ENCODE results near the gene LRRC1. TPM values are rescaled to one million over a fixed set of nuclear protein-coding genes. Genes with fewer than 3 reads are reported as not detected.

LRRC1 gene
- total RNA-seq, 1 experiment from 2014 or later: 18.1 TPM

- BruUV-seq (replicated peaks): no TSS peak
- Histone ChIP-seq H2AFZ (ENCODE audit: low read length) (no peak overlapping the region), H3F3A (ENCODE audit: low read length, unreplicated experiment) (peaks cover 3% of the 10 kb centered on the region), H3K9me2 (replicated peaks; ENCODE audit: low read length) (no peaks in the 10 kb centered on the region), H3K9me3 (ENCODE audit: low read length) (no peaks in the 10 kb centered on the region), H3K27me3 (ENCODE audit: low read length) (no peaks in the 10 kb centered on the region), H3K9ac (ENCODE audit: low read length) (no peak overlapping the region), H3K27ac (ENCODE audit: low read length) (no peak overlapping the region), H3K79me2 (ENCODE audit: low read length) (no peaks in the 10 kb centered on the region), H3K4me3 (ENCODE audit: low read length) (no peak overlapping the region), H4K20me1 (ENCODE audit: low read length) (no peaks in the 10 kb centered on the region), H3K4me1 (ENCODE audit: insufficient read depth, low read length) (peaks cover 17% of the 10 kb centered on the region), H3K36me3 (ENCODE audit: low read depth, low read length) (no peaks in the 10 kb centered on the region), H3K4me2 (ENCODE audit: low read length) (no peak overlapping the region)
- intact Hi-C loops (cut with micrococcal nuclease): no loop called here
- DNase-seq (no peak), ATAC-seq (no peak)
- CTCF ChIA-PET: no interaction called here
- POLR2A ChIA-PET (ENCODE audit: unreplicated experiment): no interaction called here
- TF ChIP-seq CTCF (conservative IDR thresholded peaks at IDR 0.05; ENCODE audit: low read depth, low read length) (no peak), EZH2 (IDR thresholded peaks at IDR 0.05; ENCODE audit: low read length, unreplicated experiment) (no peak), EZH2phosphoT487 (IDR thresholded peaks at IDR 0.05; ENCODE audit: borderline replicate concordance, low read length) (no peak)
These were observed 167.8 kb downstream of the LRRC1 start for GRCh38 chr6:53962646-53963045.

GRCh38 chr6:53967415-53967814, 172.6 kb downstream of the LRRC1 start:
- Histone ChIP-seq H3K36me3 (ENCODE audit: low read depth, low read length) (no peaks in the 10 kb centered on the region), H3K79me2 (ENCODE audit: low read length) (no peaks in the 10 kb centered on the region), H3K9me2 (replicated peaks; ENCODE audit: low read length) (no peaks in the 10 kb centered on the region), H2AFZ (ENCODE audit: low read length) (no peak overlapping the region), H3K27ac (ENCODE audit: low read length) (no peak overlapping the region), H3K9ac (ENCODE audit: low read length) (no peak overlapping the region), H3K9me3 (ENCODE audit: low read length) (no peaks in the 10 kb centered on the region), H3K4me2 (ENCODE audit: low read length) (no peak overlapping the region), H3F3A (ENCODE audit: low read length, unreplicated experiment) (no peaks in the 10 kb centered on the region), H3K27me3 (ENCODE audit: low read length) (no peaks in the 10 kb centered on the region), H4K20me1 (ENCODE audit: low read length) (no peaks in the 10 kb centered on the region), H3K4me1 (ENCODE audit: insufficient read depth, low read length) (no peaks in the 10 kb centered on the region), H3K4me3 (ENCODE audit: low read length) (no peak overlapping the region)
- no peak for TF ChIP-seq CTCF (conservative IDR thresholded peaks at IDR 0.05; ENCODE audit: low read depth, low read length)
- TF ChIP-seq EZH2phosphoT487 (IDR thresholded peaks at IDR 0.05; ENCODE audit: borderline replicate concordance, low read length): no peak
- TF ChIP-seq EZH2 (IDR thresholded peaks at IDR 0.05; ENCODE audit: low read length, unreplicated experiment): no peak
- BruUV-seq (replicated peaks): no TSS peak
- intact Hi-C loops (cut with micrococcal nuclease): no loop called here
- DNase-seq (no peak), ATAC-seq (no peak)
- ChIA-PET CTCF (no interaction called here), POLR2A (ENCODE audit: unreplicated experiment) (no interaction called here)

Other genes starting within 250 kb of the LRRC1 start
- 50.1 and 54.7 TPM in 2 replicates for gene GCLC, start 249.9 kb upstream of the LRRC1 start, total RNA-seq (2014; rRNA removed)
- gene KLHL31, start 129.2 kb upstream of the LRRC1 start, total RNA-seq (2014; rRNA removed): 0.17 and 0.33 TPM in 2 replicates

Data from PC-3 (cell line).